CD8-positive, alpha-beta memory T cell (primary cell): ENCODE measurements around the gene PTGDR. TPM values are rescaled to one million over a fixed set of nuclear protein-coding genes. Genes with fewer than 3 reads are reported as not detected.

Source experiments
- CTCF ChIA-PET: fragments of 350-600 bp; sonication (Branson Sonifier 250); formaldehyde crosslinking; loops from one replicate; lab custom pipeline; 2021; ENCODE audit warnings: antibody characterized with exemption; lab: Charles Lee
- POLR2A ChIA-PET: fragments of 350-600 bp; sonication (Branson Sonifier 250); formaldehyde crosslinking; loops from one replicate; lab custom pipeline; 2021; ENCODE audit warnings: antibody characterized with exemption; lab: Charles Lee
- DNase-seq, 5 donors: peaks; one replicate each; pipeline versions ENCODE4 v3.0.0 to v3.0.0-alpha.2; 2020 to 2022; ENCODE audit warnings: mixed read lengths in 1 of 5
- H3K27ac ChIP-seq: one replicate; pipeline ENCODE4 v1.7.0; 2013; ENCODE audit warnings: low read depth, mild to moderate bottlenecking, low read length, moderate library complexity
- H3K27me3 ChIP-seq: 2 replicates; pipeline ENCODE4 v1.7.0; 2013; ENCODE audit warnings: low read length, mild to moderate bottlenecking; ENCODE audit not compliant: insufficient read depth, poor library complexity, severe bottlenecking
- H3K36me3 ChIP-seq: 2 replicates; pipeline ENCODE4 v1.7.0; 2013; ENCODE audit warnings: mild to moderate bottlenecking, low read length, moderate library complexity; ENCODE audit not compliant: insufficient read depth
- H3K4me1 ChIP-seq: 2 replicates; pipeline ENCODE4 v1.7.0; 2013; ENCODE audit warnings: mild to moderate bottlenecking, low read length, moderate library complexity; ENCODE audit not compliant: insufficient read depth
- H3K4me3 ChIP-seq: 2 replicates; pipeline ENCODE4 v1.7.0; 2013; ENCODE audit warnings: mild to moderate bottlenecking, low read length
- H3K9me3 ChIP-seq: 2 replicates; pipeline ENCODE4 v1.7.0; 2013; ENCODE audit warnings: mild to moderate bottlenecking, low read length
- H3K27ac Mint-ChIP-seq, 8 donors: one replicate each; pipeline ENCODE4 v1.8.0; 2020 to 2021; ENCODE audit warnings: mixed read lengths in 8 of 8, mild to moderate bottlenecking in 6 of 8, inconsistent platforms in 3 of 8, moderate library complexity in 3 of 8
- H3K27me3 Mint-ChIP-seq, 2 donors: one replicate each; pipeline ENCODE4 v1.8.0; 2020 to 2021; ENCODE audit warnings: mixed read lengths in 2 of 2, mild to moderate bottlenecking in 1 of 2, moderate library complexity in 1 of 2
- H3K36me3 Mint-ChIP-seq, 3 donors: one replicate each; pipeline ENCODE4 v1.8.0; 2020 to 2021; ENCODE audit warnings: mixed read lengths in 3 of 3, inconsistent platforms in 1 of 3, mild to moderate bottlenecking in 1 of 3
- H3K4me1 Mint-ChIP-seq, 3 donors: one replicate each; pipeline ENCODE4 v1.8.0; 2020 to 2021; ENCODE audit warnings: mixed read lengths in 3 of 3, inconsistent platforms in 1 of 3, mild to moderate bottlenecking in 1 of 3
- H3K4me3 Mint-ChIP-seq, 7 donors: one replicate each; pipeline ENCODE4 v1.8.0; 2020 to 2021; ENCODE audit warnings: mixed read lengths in 7 of 7, mild to moderate bottlenecking in 6 of 7, moderate library complexity in 4 of 7, inconsistent platforms in 2 of 7
- H3K9me3 Mint-ChIP-seq, 5 donors: one replicate each; pipeline ENCODE4 v1.8.0; 2020 to 2022; ENCODE audit warnings: mixed read lengths in 5 of 5, mild to moderate bottlenecking in 3 of 5, moderate library complexity in 2 of 5, inconsistent platforms in 1 of 5
- polyA plus RNA-seq: library from polyadenylated mRNA; unstranded; fragments of 300-500 nt; fragmentation: Illumina TruSeq; gene quantifications from one replicate; pipeline ENCODE4 v1.2.3, GENCODE V29; 2021
- total RNA-seq, 2 experiments: library from RNA; stranded (reverse); gene quantifications; one replicate each; pipeline ENCODE4 v1.2.3, GENCODE V29; 2021

PTGDR gene
- total and polyA plus RNA-seq, 3 experiments from 2014 or later = 0.66 to 50.8 (median 1.4) TPM

DNA sequence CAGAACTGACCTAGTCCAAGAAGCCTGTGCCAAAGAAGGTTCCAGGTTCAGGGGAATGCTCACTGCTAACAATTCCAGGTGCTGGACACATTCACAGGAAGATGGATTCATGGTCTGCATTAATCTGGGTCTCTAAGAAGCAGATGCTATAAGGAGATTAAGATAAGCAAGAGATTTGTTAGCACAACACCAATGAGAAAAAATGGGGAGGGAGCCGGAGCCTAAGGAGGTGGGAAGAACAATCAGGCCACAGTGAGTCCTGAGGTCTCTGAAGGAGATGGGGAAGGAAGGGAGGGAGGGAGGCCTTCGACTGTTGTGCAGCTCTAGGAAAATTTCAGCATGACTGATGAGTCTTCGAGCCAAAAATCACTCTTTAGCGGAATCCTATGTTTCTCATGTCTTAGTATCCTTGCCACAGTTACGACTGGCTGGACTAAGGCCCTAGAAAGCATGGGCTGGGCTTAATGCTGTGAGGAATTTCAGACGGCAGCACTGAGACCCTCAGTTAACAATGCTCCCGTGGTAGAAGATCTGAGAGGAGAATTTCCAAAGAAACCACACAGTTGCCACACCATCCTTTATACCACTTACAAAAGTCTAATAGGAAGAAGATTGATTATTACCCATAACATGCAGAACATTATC, 31.5 kb upstream of the PTGDR start:
- H3K9me3 Mint-ChIP-seq = no peaks in the 10 kb centered on the region
- DNase-seq = no peak
- peaks cover 0 to 5% (median 0%) of the 10 kb centered on the region in 3 donors for H3K36me3 Mint-ChIP-seq
- ChIA-PET POLR2A (no interaction called here), CTCF (no interaction called here)
- H3K36me3 ChIP-seq = no peaks in the 10 kb centered on the region
- no peak overlapping the region for H3K4me3 Mint-ChIP-seq
- H3K4me1 ChIP-seq = peaks cover 11% of the 10 kb centered on the region
- H3K27me3 ChIP-seq = no peaks in the 10 kb centered on the region
- no peak overlapping the region for H3K4me3 ChIP-seq
- no peak overlapping the region for H3K27ac Mint-ChIP-seq
- peaks cover 25 to 33% (median 33%) of the 10 kb centered on the region in 3 donors for H3K4me1 Mint-ChIP-seq
- no peaks in the 10 kb centered on the region for H3K9me3 ChIP-seq
- no peak overlapping the region for H3K27ac ChIP-seq
- H3K27me3 Mint-ChIP-seq = no peaks in the 10 kb centered on the region

GRCh38 chr14:52238682-52239081, 28.8 kb upstream of the PTGDR start:
- Mint-ChIP-seq H3K27ac (no peak overlapping the region), H3K9me3 (peaks cover 0 to 3% (median 2%) of the 10 kb centered on the region in 5 donors), H3K36me3 (peaks cover 0 to 5% (median 0%) of the 10 kb centered on the region in 3 donors), H3K4me1 (peaks cover 34 to 38% (median 35%) of the 10 kb centered on the region in 3 donors), H3K27me3 (no peaks in the 10 kb centered on the region), H3K4me3 (peak overlapping the region in 1 of 7 donors; percentile 6)
- Histone ChIP-seq H3K4me3 (no peak overlapping the region), H3K4me1 (peaks cover 11% of the 10 kb centered on the region), H3K27me3 (no peaks in the 10 kb centered on the region), H3K27ac (no peak overlapping the region), H3K36me3 (no peaks in the 10 kb centered on the region), H3K9me3 (no peaks in the 10 kb centered on the region)
- ChIA-PET CTCF (no interaction called here), POLR2A (no interaction called here)
- no peak for DNase-seq

- H3K27me3 Mint-ChIP-seq = no peaks in the 10 kb centered on the region
- CTCF ChIA-PET = no interaction called here
- POLR2A ChIA-PET = interaction anchor here (0.6 kb wide), 1 partner anchor 310 kb away, joined by 4 read pairs; no protein-coding TSS in a partner anchor
Observed at GRCh38 chr14:52240623-52241022, 26.9 kb upstream of the PTGDR start.

GRCh38 chr14:52241087-52241793, 26.3 kb upstream of the PTGDR start:
- H3K4me3 Mint-ChIP-seq = peak overlapping the region in 1 of 7 donors; percentile 62
- Histone ChIP-seq H3K9me3 (no peaks in the 10 kb centered on the region), H3K4me1 (peaks cover 11% of the 10 kb centered on the region), H3K36me3 (no peaks in the 10 kb centered on the region), H3K4me3 (no peak overlapping the region), H3K27ac (no peak overlapping the region), H3K27me3 (no peaks in the 10 kb centered on the region)
- ChIA-PET POLR2A (no interaction called here), CTCF (no interaction called here)
- peaks cover 41 to 44% (median 43%) of the 10 kb centered on the region in 3 donors for H3K4me1 Mint-ChIP-seq
- no peaks in the 10 kb centered on the region for H3K27me3 Mint-ChIP-seq
- DNase-seq = no peak
- H3K9me3 Mint-ChIP-seq = peaks cover 0 to 7% (median 2%) of the 10 kb centered on the region in 5 donors
- peaks cover 0 to 26% (median 7%) of the 10 kb centered on the region in 3 donors for H3K36me3 Mint-ChIP-seq
- no peak overlapping the region for H3K27ac Mint-ChIP-seq

More at GRCh38 chr14:52240623-52241022, 26.9 kb upstream of the PTGDR start:
- H3K4me3 ChIP-seq = no peak overlapping the region
- no peaks in the 10 kb centered on the region for H3K36me3 ChIP-seq
- no peak for DNase-seq
- H3K9me3 ChIP-seq = no peaks in the 10 kb centered on the region
- peaks cover 0 to 7% (median 2%) of the 10 kb centered on the region in 5 donors for H3K9me3 Mint-ChIP-seq
- H3K27ac ChIP-seq = no peak overlapping the region
- H3K27me3 ChIP-seq = no peaks in the 10 kb centered on the region
- peak overlapping the region in 5 of 7 donors; percentile 2 to 62 (median 11) for H3K4me3 Mint-ChIP-seq
- peaks cover 38 to 41% (median 38%) of the 10 kb centered on the region in 3 donors for H3K4me1 Mint-ChIP-seq
- peak overlapping the region in 2 of 8 donors; percentile 6 to 14 for H3K27ac Mint-ChIP-seq
- peaks cover 11% of the 10 kb centered on the region for H3K4me1 ChIP-seq
- H3K36me3 Mint-ChIP-seq = peaks cover 0 to 20% (median 5%) of the 10 kb centered on the region in 3 donors

- POLR2A ChIA-PET = no interaction called here
- Histone ChIP-seq H3K4me1 (peaks cover 35% of the 10 kb centered on the region), H3K36me3 (no peaks in the 10 kb centered on the region), H3K27ac (no peak overlapping the region), H3K9me3 (no peaks in the 10 kb centered on the region), H3K27me3 (no peaks in the 10 kb centered on the region), H3K4me3 (no peak overlapping the region)
- H3K36me3 Mint-ChIP-seq = peaks cover 4 to 36% (median 7%) of the 10 kb centered on the region in 3 donors
- H3K4me3 Mint-ChIP-seq = no peak overlapping the region
- CTCF ChIA-PET = interaction anchor here (0.9 to 1.2 kb wide), 2 partner anchors 22 to 28 kb away, joined by 3 read pairs; no protein-coding TSS in a partner anchor
- H3K27me3 Mint-ChIP-seq = no peaks in the 10 kb centered on the region
- H3K27ac Mint-ChIP-seq = peak overlapping the region in 2 of 8 donors; percentile 67 to 84
- DNase-seq = no peak
- peaks cover 5 to 22% (median 11%) of the 10 kb centered on the region in 5 donors for H3K9me3 Mint-ChIP-seq
- peaks cover 52 to 57% (median 54%) of the 10 kb centered on the region in 3 donors for H3K4me1 Mint-ChIP-seq
Observed at GRCh38 chr14:52244328-52244727, 23.2 kb upstream of the PTGDR start.

- H3K4me1 ChIP-seq = peaks cover 31% of the 10 kb centered on the region
- H3K27me3 ChIP-seq = no peaks in the 10 kb centered on the region
- H3K27ac ChIP-seq = no peak overlapping the region
- Mint-ChIP-seq H3K36me3 (peaks cover 4 to 41% (median 7%) of the 10 kb centered on the region in 3 donors), H3K4me1 (peaks cover 45 to 52% (median 47%) of the 10 kb centered on the region in 3 donors), H3K27ac (peak overlapping the region in 4 of 8 donors; percentile 3 to 35 (median 12)), H3K27me3 (no peaks in the 10 kb centered on the region), H3K9me3 (peaks cover 5 to 28% (median 11%) of the 10 kb centered on the region in 5 donors), H3K4me3 (no peak overlapping the region)
- DNase-seq = no peak
- POLR2A ChIA-PET = no interaction called here
- H3K9me3 ChIP-seq = no peaks in the 10 kb centered on the region
- CTCF ChIA-PET = interaction anchor here (0.9 to 1.2 kb wide), 2 partner anchors 21 to 27 kb away, joined by 3 read pairs; no protein-coding TSS in a partner anchor
- H3K4me3 ChIP-seq = no peak overlapping the region
- no peaks in the 10 kb centered on the region for H3K36me3 ChIP-seq
Observed at GRCh38 chr14:52244997-52245396, 22.5 kb upstream of the PTGDR start.

DNA sequence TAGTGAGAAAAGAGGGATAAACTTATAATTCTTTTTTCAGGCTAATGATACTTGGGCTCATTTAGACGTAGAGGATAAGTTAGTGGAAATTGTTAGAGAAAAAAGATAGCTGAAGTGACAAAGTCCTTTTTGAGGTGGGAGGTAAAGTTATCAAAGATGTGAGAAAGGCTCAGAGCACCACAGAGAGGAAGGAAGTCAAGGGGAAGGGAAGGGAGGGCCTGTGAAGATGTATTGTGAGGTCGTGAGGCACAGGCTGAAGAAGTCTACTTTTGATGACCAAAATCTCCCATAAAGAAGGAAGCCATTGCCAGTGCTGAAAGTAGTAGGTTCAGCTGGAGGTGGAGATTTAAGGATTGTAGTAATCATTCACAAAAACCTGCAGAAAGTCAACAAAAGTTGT, 19.4 kb upstream of the PTGDR start:
- Mint-ChIP-seq H3K27me3 (no peaks in the 10 kb centered on the region), H3K27ac (peak overlapping the region; percentile 25 to 94 (median 77)), H3K4me3 (peak overlapping the region in 6 of 7 donors; percentile 15 to 67 (median 59)), H3K9me3 (peaks cover 5 to 28% (median 16%) of the 10 kb centered on the region in 5 donors), H3K4me1 (peaks cover 31 to 38% (median 34%) of the 10 kb centered on the region in 3 donors), H3K36me3 (peaks cover 4 to 50% (median 11%) of the 10 kb centered on the region in 3 donors)
- Histone ChIP-seq H3K27ac (no peak overlapping the region), H3K27me3 (no peaks in the 10 kb centered on the region), H3K36me3 (no peaks in the 10 kb centered on the region), H3K4me3 (peak overlapping the region; percentile 14), H3K4me1 (peaks cover 24% of the 10 kb centered on the region), H3K9me3 (no peaks in the 10 kb centered on the region)
- POLR2A ChIA-PET = interaction anchor here (0.6 kb wide), 1 partner anchor 262 kb away, joined by 3 read pairs; no protein-coding TSS in a partner anchor
- peak in 3 of 5 donors; percentile 38 to 51 (median 44) for DNase-seq
- CTCF ChIA-PET = interaction anchor here (1.0 kb wide), 1 partner anchor 19 kb away, joined by 3 read pairs; the partner anchor contains the start of gene PTGDR
